Cerebellar cortex (tissue), 1 donor: ENCODE data around the gene CLCN7.

Source experiments
- DNase-seq: peaks from one replicate; pipeline ENCODE4 v3.0.0-alpha.2; 2015; ENCODE audit warnings: low spot score

The CLCN7 gene

DNA sequence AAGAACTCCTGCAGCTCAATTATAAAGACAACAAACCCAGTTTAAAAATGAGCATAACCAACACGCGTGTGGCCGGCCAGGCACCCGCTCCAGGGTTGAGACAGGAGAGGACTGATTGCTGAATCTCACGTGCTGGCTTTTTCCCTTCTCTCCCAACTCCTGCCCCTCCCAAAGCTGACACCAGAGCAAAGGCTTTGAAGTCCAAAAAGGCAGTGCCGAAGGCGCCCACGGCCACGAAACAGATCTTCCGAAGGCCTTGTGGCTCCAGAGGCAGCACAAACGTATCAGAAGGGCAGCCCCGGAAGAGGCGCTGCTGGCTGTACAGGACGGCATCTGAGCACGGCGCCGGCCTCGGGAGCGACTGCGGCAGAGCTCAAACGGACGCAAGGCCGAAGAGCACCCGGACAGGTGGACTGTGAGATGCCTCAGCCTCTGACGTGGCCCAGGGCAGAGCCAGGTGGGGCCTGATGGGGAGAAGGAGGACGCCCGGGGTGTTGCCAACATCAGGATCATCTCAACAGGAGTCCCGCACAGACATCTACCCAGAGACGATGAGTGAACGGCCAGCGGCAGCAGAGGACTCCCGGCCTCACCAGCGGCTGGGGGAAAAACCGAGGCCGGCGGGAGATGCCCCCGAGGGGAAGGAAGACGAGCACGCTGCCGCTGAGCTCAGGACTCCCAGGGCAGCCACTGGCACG, 10.5 kb downstream of the CLCN7 start:
- DNase-seq, result no peak

DNA sequence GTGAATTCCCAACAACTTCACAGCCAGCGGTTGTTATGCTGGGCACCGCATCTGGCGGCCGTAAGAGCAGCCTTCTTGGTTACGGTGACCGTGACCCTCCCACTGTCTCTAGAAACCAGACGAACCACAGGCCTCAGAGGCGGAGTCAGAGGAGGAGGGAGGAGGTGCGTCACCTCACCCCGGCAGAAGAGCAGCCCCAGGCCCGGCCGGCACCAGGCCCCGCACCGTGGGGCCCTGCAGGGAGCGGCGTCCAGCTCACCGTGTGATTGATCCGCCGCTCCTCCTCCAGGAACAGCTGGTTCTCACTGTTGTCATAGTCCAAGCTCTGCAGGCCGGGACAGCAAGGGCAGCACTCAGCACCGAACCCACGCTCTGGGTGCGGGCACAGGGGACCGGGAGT, 13.7 kb downstream of the CLCN7 start:
- no peak for DNase-seq

DNA sequence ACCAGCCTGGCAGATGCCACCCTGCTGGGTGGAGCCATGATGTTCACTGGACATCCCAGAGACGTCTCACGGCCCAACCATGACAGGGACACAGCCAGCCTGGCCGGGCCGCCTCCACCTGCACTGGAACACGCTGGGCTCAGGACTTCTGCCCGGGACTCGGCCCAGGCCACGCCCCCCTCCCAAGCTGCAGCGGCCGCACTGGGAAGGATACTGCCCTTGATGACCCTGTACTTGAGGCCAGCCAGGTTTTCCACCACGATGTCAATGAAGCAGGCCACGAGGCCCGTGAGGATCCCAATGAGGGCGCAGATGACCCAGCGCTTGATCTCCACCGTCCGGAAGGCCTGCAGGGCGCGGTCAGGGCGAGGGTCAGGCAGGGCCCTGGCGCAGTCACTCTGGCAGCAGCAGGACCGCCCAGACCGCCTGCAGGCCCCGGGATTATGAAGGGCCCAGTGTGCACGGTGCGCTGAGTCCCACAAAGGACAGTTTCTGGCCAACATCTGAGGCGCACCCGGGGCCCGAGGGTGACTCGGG, 14.2 kb downstream of the CLCN7 start:
- DNase-seq, result no peak

DNA sequence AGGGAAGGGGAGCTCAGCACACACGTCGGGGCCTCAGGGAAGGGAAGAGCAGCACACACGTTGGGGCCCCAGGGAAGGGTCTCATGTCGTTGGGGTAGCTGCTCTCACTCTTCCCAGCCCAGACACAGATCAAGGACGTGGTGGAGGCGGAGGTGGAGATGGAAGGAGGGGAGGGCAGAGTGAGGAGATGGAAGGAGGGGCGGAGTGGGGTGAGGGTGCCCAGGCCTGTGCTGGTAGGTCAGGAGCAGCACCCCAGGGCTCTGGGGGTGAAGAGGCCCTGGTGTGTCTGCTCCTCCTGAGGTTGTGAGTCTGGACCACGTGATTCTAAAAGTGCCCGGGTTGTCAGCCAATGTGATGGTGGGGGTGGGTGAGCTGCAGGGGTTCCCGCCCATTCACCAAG, 14.9 kb downstream of the CLCN7 start:
- DNase-seq, result no peak

DNA sequence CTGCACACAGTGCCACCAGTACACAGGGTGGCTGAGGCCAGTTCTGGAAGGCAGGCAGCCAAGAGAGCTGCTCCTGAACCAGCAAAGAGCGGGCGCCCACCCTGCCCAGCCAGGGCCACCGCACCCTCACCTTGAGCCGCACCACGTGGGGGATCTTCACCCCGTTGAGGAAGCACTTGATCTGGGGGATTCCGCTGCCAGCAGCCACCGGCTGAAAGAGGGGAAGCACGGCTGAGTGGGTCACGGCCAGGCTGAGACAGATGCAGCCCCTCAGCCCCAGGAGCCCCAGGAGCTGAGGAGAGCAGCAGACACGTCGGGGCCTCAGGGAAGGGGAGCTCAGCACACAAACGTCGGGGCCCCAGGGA, 15.9 kb downstream of the CLCN7 start:
- no peak for DNase-seq

DNA sequence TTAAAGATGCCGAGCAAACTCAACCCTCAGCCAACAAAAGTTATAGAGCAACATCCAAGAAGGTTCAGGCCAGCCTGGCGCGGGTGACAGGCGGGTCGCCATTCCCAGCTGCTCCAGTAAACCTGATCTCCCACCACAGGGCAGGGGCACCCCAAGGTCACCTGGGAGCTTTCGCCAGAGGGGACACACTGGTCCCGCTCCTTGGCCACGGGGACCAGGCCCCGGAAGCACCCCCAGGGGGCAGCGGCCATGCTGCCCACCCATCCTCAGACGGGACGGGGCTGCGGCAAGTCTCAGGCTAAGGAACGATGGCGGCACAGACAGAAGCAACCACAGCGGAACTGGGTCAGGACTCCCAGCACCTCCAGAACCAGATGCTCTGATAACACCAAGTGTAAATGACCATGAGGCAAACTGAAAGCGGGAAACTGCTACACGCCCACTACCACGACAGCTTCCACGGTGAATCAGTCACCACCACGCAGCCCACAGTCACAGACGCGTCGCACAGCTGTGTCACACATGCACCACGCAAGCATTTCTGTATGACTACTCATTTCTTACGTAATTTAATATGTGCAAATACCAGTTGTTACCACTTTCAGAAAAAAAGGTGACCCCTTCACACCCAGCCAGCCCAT, 16.4 kb downstream of the CLCN7 start:
- DNase-seq, result no peak

DNA sequence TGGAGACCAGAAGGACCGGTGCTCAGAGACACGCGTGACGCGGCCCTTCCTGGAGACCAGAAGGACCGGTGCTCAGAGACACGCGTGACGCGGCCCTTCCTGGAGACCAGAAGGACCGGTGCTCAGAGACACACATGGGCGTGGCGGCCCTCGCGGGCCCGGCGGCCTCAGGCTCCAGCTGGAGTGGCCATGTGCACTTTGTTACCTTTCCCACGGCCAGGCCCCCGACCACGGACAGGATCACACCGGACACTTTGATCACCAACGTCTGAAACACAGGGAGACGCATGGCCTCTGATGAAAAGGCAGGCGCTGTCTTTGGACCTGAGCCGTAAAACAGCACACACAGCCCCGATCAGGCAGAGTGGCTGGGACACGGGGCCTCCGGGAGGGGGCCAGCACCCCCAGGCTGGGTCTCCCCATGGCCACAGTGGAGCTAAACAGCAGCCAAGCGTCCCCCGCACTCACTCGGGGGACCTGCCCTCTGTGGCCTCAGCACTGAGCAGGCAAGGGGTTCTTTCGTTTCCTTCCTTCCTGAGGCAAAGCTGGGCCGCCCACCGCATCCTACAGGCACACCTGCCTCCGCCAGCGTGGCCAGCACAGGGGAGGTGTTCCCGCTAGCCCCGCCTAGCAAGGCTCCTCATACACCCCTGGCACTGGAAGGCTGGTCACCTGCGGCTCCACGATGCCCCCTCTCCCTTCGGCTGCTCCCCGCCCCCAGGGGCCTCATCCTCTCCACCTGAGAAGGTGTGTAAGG, 17.2 kb downstream of the CLCN7 start:
- DNase-seq, result no peak

DNA sequence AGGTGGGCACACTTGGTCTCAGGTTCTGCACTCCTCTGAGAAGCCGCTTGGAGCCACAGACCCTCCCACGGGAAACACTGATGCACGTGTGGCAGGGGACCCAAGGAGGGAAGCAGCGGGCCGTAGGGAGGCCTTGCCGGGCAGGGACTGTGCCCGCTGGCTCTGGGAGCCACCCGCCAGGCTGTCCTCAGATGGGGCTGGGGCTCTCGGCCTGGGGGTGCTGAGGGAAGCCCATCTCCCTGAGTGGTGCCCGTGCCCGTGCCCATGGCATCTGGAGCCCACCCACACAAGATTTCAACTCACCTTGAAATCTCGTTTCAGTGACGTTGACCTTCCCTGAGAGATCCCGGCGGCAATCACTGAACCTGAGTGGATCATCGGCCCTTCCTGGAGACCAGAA, 17.9 kb downstream of the CLCN7 start:
- DNase-seq, result no peak

DNA sequence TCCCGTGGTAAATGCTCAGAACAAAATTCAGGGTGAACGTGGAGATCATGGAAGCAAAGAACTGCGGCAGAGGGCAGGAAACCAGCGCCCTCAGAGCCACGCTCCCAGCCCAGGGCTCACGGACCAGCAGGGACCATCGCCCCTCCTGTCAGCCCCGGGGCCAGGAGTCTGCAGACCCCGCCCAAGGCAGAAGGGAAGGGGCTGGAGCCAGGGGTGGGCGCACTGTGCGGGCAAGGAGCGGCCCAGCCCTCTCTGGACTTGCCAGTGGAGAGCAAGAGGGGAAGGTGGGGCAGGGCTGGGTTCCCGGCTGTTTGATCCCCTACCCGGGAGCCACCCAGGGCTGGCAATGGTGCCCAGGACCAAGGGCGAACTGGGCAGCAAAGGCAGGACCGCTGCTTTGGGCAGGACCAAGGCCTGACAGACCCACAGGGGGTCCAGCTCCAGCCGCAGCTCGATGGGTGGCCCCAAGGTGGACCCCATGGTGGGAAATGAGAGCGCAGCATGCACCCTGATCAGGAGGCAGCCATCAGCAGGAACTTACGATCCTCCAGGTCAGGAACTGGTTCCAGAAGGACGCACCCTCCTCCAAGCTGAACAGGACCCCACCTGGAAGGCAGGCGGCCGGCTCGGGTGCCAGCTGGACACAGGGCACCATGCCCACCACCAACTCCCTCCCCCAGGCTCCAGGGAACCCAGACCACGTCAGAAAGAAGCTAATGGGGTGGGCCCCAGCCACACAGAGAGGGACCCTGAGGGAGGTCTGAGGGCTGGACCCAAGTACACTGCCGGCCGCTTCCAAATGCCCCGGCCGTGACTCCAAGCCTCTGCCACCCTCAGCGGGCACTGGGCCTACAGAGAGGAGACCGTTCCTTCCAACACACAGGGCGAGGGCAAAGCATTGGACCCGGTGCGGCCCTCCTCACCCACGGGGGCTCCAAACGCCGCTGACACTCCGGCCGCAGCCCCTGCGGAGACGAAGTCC, 19.3 kb downstream of the CLCN7 start:
- no peak for DNase-seq

DNA sequence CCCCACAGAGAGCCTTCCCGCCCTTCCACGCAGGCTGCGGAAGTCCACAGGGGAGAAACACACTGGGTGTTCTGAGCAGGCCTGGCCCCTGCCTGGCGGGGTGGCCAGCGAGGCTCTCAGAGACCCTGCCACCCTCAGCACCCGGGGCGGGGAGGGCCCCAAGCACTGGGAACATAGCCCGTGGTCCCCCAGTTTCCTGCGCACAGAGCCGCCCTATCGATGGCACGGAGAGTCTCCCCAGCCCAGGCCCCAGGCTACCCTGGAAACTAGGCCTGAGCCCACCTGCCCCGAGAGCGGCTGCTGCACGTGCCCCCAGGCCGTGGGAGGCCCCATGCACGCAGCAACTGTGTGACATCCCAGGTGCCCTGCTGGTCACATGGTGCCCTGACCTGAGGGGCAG, 20.3 kb downstream of the CLCN7 start:
- DNase-seq, result no peak

DNA sequence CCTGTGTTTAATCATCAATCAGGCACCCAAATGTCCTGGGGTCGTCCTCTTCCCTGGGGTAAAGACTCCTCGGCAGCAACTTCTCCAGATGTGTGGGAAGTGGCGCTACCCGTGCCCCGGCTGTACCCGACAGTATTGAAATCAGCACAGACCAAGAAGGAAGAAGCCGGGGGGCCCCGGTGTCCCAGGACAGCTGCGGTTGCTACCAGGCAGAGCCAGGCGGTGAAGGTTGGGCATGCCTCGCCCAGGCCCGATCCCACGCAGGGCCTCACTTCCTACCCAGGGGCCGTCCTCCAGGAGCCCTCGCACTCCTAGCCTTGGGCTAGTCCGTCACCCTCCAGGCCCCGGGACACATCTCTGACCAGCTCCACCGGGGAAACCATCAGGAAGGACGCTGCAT, 21.5 kb downstream of the CLCN7 start:
- no peak for DNase-seq

DNA sequence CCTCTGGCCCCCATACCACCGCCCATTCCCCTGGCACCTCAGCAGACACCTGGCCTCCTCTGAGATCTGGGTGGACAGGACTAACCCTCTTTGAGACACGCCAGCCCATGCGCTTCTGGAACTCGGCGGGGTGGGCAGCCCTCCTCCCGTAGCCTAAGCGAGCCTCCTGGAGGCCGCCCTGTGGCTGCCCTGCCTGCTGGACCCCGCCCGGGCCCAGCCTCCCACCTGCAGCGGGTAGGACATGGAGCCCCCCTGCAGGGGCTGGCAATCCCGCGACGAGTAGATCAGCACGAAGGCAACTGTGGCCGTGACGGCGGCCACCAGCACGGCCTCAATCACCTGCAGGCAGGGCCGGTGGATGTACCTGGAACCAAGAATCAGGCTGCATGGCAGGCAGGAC, 22.3 kb downstream of the CLCN7 start:
- DNase-seq, result no peak

DNA sequence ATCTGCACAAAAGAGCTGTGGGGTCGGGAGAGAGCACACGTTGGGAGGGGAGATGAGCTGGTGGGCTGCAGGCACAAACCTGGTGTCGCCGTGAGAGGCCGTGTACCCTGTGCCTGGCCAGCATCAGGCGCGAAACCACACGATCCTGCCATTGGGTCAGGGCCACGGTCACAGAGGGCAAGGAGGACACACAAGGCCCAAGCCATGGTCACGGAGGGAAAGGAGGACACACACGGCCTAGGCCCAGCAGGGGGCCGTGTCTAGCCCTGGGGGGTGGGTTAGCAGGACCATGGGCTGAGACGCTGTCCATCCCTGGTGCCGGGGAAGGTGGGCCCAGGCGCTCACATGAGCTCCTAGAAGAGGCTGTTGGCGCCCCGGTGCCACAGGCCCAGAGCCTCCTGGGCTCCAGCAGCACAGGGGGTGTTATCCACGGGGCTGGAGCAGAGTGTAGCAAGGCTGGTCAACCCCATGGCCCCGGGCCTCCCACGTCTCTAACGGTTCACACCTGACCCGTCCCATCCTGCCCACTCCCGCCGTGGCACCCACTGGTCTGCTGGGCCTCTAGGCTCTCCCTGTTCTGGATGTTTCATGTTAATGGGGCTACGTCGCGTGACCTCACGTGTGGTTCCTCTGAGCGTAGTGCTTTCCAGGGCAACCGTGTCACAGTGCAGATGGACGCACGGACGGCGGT, 23.0 kb downstream of the CLCN7 start:
- no peak for DNase-seq

DNA sequence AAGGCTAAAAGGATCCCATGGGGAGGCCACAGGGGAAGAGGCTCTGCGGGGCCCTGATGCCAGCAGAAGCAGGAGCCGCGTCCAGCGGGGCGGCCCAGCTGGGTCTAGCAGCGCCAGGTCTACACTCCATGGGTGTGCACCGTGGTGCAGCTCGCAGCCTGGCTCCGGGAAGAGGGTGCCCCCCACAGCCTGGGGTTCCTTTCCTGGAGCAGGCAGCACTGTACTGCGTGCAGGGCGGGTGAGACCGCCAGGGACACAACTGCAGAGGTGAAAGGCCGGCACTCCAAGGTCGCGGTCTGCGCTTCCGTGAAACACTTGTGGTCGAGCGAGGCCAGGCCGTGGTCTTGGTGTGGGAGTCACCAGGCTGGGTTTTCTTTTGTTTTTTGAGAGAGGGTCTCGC, 24.0 kb downstream of the CLCN7 start:
- DNase-seq, result no peak

DNA sequence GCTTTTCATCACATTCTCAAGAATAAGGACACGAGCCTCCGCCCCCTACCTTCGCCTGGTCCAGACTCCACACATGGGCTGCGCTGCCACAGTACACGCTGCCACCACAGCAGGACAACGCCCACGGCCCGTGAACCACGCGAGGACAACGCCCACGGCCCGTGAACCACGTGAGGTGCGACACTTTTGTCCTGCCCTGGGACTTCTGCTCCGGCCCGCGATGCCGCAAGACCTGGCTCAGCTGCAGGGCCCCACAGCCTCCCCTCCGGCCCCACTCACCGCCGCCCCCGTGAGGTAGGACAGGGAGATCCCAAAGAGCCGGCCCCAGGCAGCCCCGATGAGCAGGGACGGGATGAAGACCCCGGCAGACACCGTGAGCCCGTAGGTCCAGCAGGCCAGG, 24.6 kb downstream of the CLCN7 start:
- no peak for DNase-seq

DNA sequence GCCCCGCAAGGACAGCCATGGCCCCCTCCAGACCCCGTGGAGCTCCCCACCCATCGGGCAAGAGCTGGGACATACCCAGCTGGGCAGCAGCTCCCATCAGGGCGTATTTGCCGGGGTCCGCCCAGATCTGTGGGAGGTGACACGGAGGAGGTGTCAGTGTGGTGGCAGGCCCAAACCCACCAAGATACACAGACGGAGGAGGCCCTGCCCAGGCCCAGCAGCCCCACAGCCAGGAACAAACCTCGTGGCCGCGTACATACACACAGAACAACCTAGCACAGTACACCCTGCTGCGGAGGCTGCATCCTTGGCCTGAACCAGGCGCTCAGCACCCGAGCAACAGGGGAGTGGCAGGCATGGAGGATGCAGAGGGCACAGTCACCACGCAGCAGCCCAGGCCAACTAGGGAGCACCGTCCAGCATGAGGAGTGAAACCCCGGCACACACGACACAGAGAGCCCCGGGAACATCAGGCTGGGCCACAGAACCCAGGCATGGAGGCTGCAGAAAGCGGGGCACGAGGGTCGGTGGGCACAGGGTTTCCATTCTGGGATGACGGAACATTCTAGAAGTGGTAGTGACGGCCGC, 25.5 kb downstream of the CLCN7 start:
- no peak for DNase-seq

DNA sequence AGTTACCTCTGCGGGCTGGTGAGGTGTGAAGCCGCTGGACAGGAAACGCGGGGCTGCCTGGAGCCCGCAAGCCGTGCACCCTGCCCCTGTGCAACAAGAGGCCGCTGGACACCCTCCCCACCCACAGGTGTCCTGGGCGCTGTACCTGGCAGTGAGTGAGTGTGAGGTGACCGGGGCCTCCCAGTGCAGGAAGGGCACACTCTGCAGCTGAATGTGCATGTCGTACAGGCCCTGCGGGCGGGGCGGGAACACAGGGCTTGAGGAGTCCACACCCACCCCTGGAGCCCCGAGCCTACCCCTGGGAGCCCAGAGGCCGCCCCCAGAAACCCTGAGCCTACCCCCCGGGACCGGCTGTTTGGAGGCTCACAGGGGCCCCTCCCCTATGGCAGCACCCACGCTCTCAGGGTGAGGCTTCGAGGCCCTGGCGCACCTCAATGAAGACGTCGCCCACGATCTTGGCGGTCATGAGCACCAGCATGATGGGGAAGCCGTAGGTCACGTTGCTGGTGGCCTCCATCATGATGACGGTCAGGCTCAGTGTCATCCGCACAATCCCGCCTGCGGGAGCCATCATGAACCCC, 26.2 kb downstream of the CLCN7 start:
- DNase-seq, result no peak

DNA sequence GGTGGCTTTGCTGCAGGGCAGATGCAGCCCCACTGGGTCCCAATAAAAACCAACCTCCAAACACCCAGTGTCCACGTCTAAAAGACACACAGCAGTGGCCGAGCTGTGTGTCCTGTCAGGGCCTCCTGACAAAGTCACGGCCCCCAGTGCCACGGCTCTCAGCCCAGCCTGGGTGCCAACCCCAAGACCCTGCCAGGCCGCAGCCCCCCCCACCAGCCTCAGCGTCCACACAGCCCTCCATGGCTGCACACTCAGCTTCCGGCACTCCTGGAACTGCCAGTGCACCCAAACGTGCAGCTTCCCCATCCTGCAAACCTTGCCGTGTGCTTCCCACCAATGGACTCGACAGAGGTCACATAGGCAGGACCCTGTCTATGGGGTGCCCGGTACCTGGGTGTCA, 26.9 kb downstream of the CLCN7 start:
- DNase-seq, result no peak

DNA sequence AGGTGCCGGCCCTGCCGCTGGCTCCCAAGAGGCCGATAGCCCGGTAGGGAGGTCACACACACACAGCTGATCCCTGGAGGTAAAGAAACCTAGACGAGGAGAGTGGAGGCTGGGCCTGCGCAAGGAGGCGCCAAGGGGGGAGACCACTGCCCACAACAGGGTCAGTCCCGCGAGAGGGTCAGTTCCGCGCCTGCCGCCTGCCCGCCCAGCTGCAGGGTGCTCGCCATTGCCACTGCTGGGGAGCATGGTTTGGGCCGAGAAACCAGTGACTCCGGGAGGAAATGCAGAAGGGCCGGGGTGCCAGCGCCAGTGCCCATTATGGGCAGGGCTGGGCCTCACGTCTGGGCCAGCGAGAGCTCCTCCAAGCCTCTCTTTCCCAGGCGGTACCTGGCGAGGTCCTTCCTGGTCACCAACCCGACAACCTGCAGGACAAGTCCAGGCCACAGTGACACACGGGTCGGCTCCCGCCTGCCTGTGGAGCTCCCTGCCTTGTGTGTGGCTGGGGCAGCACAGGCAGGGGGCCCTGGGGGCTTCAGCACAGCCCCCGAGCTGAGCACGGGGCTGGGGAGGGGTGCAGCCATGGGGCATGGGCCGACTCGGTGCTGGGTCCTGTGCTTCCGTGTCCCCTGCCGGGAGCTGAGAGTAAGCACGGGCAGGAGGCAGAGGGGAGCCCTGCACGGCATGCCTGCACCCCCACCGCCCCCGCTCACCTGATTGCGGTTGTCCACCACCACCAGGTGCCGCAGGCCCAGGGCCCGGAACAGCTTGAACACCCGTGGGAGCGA, 28.3 kb downstream of the CLCN7 start:
- DNase-seq, result no peak
